K562 (cell line): Measurements from ENCODE around the gene OPHN1. TPM values are rescaled to one million over a fixed set of nuclear protein-coding genes. Genes with fewer than 3 reads are reported as not detected.

Experiments used
- BDP1 ChIP-seq: IDR thresholded peaks from 3 replicates; pipeline ENCODE4 v1.6.1; 2011; ENCODE audit not compliant: insufficient read length, insufficient read depth
- CBFA2T2 ChIP-seq: fragments of 450-650 bp; conservative IDR thresholded peaks from 2 replicates; pipeline ENCODE4 v1.6.1; 2017; ENCODE audit warnings: mild to moderate bottlenecking
- EWSR1 ChIP-seq: fragments of 450-650 bp; IDR thresholded peaks from 2 replicates; pipeline ENCODE4 v1.6.1; 2018; ENCODE audit warnings: borderline replicate concordance, mild to moderate bottlenecking, low read depth, moderate library complexity; ENCODE audit not compliant: partially characterized antibody
- FOSL1 ChIP-seq: fragments of 200-800 bp; sonication (Bioruptor generic); conservative IDR thresholded peaks from 2 replicates; pipeline ENCODE4 v1.6.1; 2016; ENCODE audit warnings: missing genetic modification characterization, missing compliant biosample characterization
- GABPA ChIP-seq: fragments of 200-800 bp; sonication (Bioruptor generic); conservative IDR thresholded peaks from 2 replicates; pipeline ENCODE4 v1.6.1; 2016; ENCODE audit warnings: low read depth, missing genetic modification characterization, missing compliant biosample characterization
- JUNB ChIP-seq: fragments of 450-650 bp; formaldehyde crosslinking; conservative IDR thresholded peaks from 2 replicates; pipeline ENCODE4 v1.4.0; 2020; ENCODE audit warnings: mild to moderate bottlenecking
- KDM1A ChIP-seq, 2 experiments: fragments of 450-650 bp; IDR thresholded peaks; 2 replicates each; pipeline ENCODE4 v1.6.1; 2016; ENCODE audit warnings: mild to moderate bottlenecking in 2 of 2
- KLF16 ChIP-seq: IDR thresholded peaks from 2 replicates; pipeline ENCODE4 v1.6.1; 2016; ENCODE audit warnings: antibody characterized with exemption
- MAFG ChIP-seq: fragments of 450-650 bp; conservative IDR thresholded peaks from 2 replicates; pipeline ENCODE4 v1.6.1; 2016; ENCODE audit warnings: missing genetic modification characterization, missing compliant biosample characterization
- NCOA6 ChIP-seq: fragments of 450-650 bp; IDR thresholded peaks from 2 replicates; pipeline ENCODE4 v1.6.1; 2017; ENCODE audit warnings: mild to moderate bottlenecking
- NELFE ChIP-seq: IDR thresholded peaks from 2 replicates; pipeline ENCODE4 v1.6.1; 2011; ENCODE audit warnings: mild to moderate bottlenecking; ENCODE audit not compliant: insufficient read depth, insufficient read length
- NFIC ChIP-seq: fragments of 450-650 bp; IDR thresholded peaks from 2 replicates; pipeline ENCODE4 v1.6.1; 2017; ENCODE audit warnings: mild to moderate bottlenecking, inconsistent platforms
- SRF ChIP-seq, 2 experiments: fragments of 250-450, 450-650 bp in 1 of 2; sonication (Bioruptor Pico) in 1 of 2; sonication (generic) in 1 of 2; formaldehyde crosslinking; IDR thresholded peaks; 2 replicates each; pipeline versions ENCODE4 v1.5.0 to v1.5.1; 2020 to 2022; ENCODE audit warnings: mild to moderate bottlenecking in 1 of 2, missing genetic modification reagents in 1 of 2
- TAL1 ChIP-seq: fragments of 450-650 bp; IDR thresholded peaks from 2 replicates; pipeline ENCODE4 v1.6.1; 2016; ENCODE audit warnings: mild to moderate bottlenecking
- TEAD2 ChIP-seq: fragments of 450-650 bp; IDR thresholded peaks from 2 replicates; pipeline ENCODE4 v1.6.1; 2016; ENCODE audit warnings: missing genetic modification characterization, control low read depth, missing compliant biosample characterization
- THAP12 ChIP-seq: fragments of 250-450 bp; sonication (Bioruptor Pico); IDR thresholded peaks from 2 replicates; pipeline ENCODE4 v1.9.0; 2021; ENCODE audit warnings: mild to moderate bottlenecking, inconsistent platforms
- ZBTB40 ChIP-seq, 2 experiments: fragments of 450-650 bp in 1 of 2; sonication (generic) in 1 of 2; formaldehyde crosslinking in 1 of 2; IDR thresholded peaks; 2 replicates each; pipeline versions ENCODE4 v1.7.1 to v1.9.0; 2016 to 2022; ENCODE audit warnings: inconsistent platforms in 1 of 2, mild to moderate bottlenecking in 1 of 2, missing genetic modification reagents in 1 of 2
- ZNF184 ChIP-seq: sonication (generic); formaldehyde crosslinking; IDR thresholded peaks from 2 replicates; pipeline ENCODE4 v1.5.0; 2020; ENCODE audit warnings: missing genetic modification reagents
- ZNF551 ChIP-seq: fragments of 250-450 bp; sonication (Bioruptor Pico); IDR thresholded peaks from 2 replicates; pipeline ENCODE4 v1.5.0; 2021; ENCODE audit warnings: mild to moderate bottlenecking, moderate library complexity
- ZNF764 ChIP-seq: fragments of 250-450 bp; sonication (Bioruptor Pico); IDR thresholded peaks from 2 replicates; pipeline ENCODE4 v1.4.0; 2020; ENCODE audit warnings: low read depth, mild to moderate bottlenecking, moderate library complexity
- polyA plus RNA-seq, 8 experiments: library from polyadenylated mRNA; depleted of rRNA in 4 of 8; stranded (reverse) in 5 of 8; unstranded in 3 of 8; fragments of >200 nt; fragmentation: Nextera tagmentation in 2 of 8; fragmentation: Illumina TruSeq in 1 of 8; extraction: Ambion mirVana in 2 of 8; extraction: Trizol in 1 of 8; gene quantifications; 2 replicates each; pipeline versions ENCODE4 v1.2.1 to v1.2.3, GENCODE V29; 2011 to 2014; ENCODE audit warnings: inconsistent platforms in 1 of 8, missing spikeins in 1 of 8
- total RNA-seq, 7 experiments: library from RNA; depleted of rRNA in 6 of 7; stranded (reverse); fragments of >200 nt in 6 of 7; fragmentation: Illumina TruSeq in 2 of 7; extraction: Trizol in 2 of 7; gene quantifications; 2 replicates each; pipeline versions ENCODE4 v1.2.1 to v1.2.3, GENCODE V29; 2011 to 2021; ENCODE audit warnings: low replicate concordance in 1 of 7

OPHN1 gene
- total and polyA plus RNA-seq, 9 of the 15 experiments (the other 6 are each of a cell fraction or from before 2014, with no cell fraction given), result 0.28 to 1.8 (median 1.0) TPM

GRCh38 chrX:68432648-68433047, 647 bp downstream of the OPHN1 start (continued):
- no peak for TF ChIP-seq ZBTB40 (IDR thresholded peaks at IDR 0.05)
- no peak for TF ChIP-seq ZBTB40 (CRISPR knock-in tag; IDR thresholded peaks at IDR 0.05)
- TF ChIP-seq TAL1, result peak; percentile 41; the same call in 1 of the 2 replicates
- no peak for TF ChIP-seq TEAD2 (tag)
- TF ChIP-seq KLF16, result peak; percentile 27; the same call in 1 of the 2 replicates
- TF ChIP-seq JUNB, result no peak
- TF ChIP-seq EWSR1, result no peak
- peak; percentile 73 for TF ChIP-seq CBFA2T2
- no peak for TF ChIP-seq FOSL1 (tag)
- TF ChIP-seq ZNF551 (CRISPR knock-in tag), result no peak
- no peak for TF ChIP-seq GABPA (tag)
- TF ChIP-seq MAFG (tag), result no peak
- TF ChIP-seq SRF (CRISPR knock-in tag; IDR thresholded peaks at IDR 0.05), result no peak
- no peak for TF ChIP-seq NELFE
- no peak for TF ChIP-seq ZNF764 (CRISPR knock-in tag)
- no peak for TF ChIP-seq ZNF184 (CRISPR knock-in tag)
- TF ChIP-seq KDM1A (IDR thresholded peaks at IDR 0.05), result no peak
- no peak for TF ChIP-seq NCOA6
- no peak for TF ChIP-seq BDP1
- TF ChIP-seq THAP12 (CRISPR knock-in tag), result no peak
- TF ChIP-seq NFIC, result 0 out of 2 replicates have a peak, but pooled peaks have one; percentile 16
